ENCODE data around the gene MED1.

The MED1 gene

DNA sequence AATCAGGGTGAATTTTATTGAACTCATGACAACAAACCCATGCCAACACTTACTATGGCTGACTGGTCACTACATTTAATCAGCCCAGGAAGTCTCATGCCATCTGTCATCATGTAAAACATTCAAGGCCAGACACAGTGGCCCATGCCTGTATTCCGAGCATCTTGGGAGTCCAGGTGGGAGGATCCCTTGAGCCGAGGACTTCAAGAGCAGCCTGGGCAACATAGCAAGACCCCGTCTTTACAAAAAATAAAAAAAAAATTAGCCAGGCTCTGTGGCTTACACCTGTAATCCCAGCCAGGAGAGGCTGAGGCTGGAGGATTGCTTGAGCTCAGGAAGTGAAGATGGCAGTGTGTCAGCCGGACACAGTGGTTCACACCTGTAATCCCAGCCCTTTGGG, 4.9 kb upstream of the MED1 start:
- no peak overlapping the region for H3K14ac ChIP-seq (ENCODE audit: low read length)
- H3K4ac ChIP-seq (ENCODE audit: low read depth, low read length): no peak overlapping the region
- no peak overlapping the region for H2BK12ac ChIP-seq (ENCODE audit: low read length)
- no peak overlapping the region for H3K9ac ChIP-seq (ENCODE audit: low read length)
- DNase-seq: no peak
- no peaks in the 10 kb centered on the region for H3K9me3 ChIP-seq (ENCODE audit: insufficient read depth, low read depth, low read length)
- no peak overlapping the region for H4K91ac ChIP-seq (ENCODE audit: low read depth, low read length)
- no peak overlapping the region for H4K12ac ChIP-seq (ENCODE audit: low read depth, low read length)
- H2AFZ ChIP-seq (ENCODE audit: insufficient read depth, low read length, poor library complexity): no peak overlapping the region
- H3K18ac ChIP-seq (ENCODE audit: low read length): no peak overlapping the region
- no peak overlapping the region for H3K27ac ChIP-seq (ENCODE audit: low read depth, low read length)
- WGBS (ENCODE audit: extremely low coverage, insufficient coverage, insufficient read length): no CpG with 5 or more reads among the region's 4 CpGs
- no peak overlapping the region for H3K4me2 ChIP-seq (ENCODE audit: low read length)
- H3K4me3 ChIP-seq (ENCODE audit: low read depth, low read length): no peak overlapping the region
- H2BK5ac ChIP-seq (ENCODE audit: low read depth, low read length, poor library complexity): no peak overlapping the region
- no peak overlapping the region for H2AK5ac ChIP-seq (ENCODE audit: low read length)
- no peaks in the 10 kb centered on the region for H3K36me3 ChIP-seq (ENCODE audit: control insufficient read depth in 1 of 2, insufficient read depth in 2 of 2, low read length in 2 of 2)
- H3K23ac ChIP-seq (ENCODE audit: low read length): no peak overlapping the region
- H3K4me1 ChIP-seq (ENCODE audit: control insufficient read depth in 1 of 2, insufficient read depth in 2 of 2, low read length in 2 of 2): peaks cover 0 to 2% of the 10 kb centered on the region in 2 experiments
- peaks cover 1% of the 10 kb centered on the region for H3K79me1 ChIP-seq (ENCODE audit: low read length)
- H3K79me2 ChIP-seq (ENCODE audit: control insufficient read depth, insufficient read depth, low read length, poor library complexity): peaks cover 1% of the 10 kb centered on the region
- H3K27me3 ChIP-seq (ENCODE audit: insufficient read depth, low read length): no peaks in the 10 kb centered on the region
- no peak overlapping the region for H2BK120ac ChIP-seq (ENCODE audit: insufficient read depth, low read length, poor library complexity)
- H4K8ac ChIP-seq (ENCODE audit: low read depth, low read length): no peak overlapping the region

DNA sequence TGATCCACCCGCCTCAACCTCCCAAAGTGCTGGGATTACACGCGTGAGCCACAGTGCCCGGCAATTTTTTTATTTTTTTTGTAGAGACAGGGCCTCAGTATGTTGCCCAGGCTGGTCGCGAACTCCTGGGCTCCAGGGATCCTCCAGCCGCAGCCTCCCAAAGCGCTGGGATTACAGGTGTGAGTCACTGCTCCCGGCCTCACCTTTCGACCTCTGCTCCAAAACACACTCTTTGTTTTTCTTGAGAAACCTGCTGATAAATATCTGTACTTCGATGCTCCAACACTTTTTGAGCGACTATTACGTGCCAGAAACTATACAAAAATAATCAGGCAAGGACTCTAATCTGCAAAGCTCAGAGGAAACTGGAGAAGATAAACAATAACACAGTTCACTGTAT, 1.0 kb downstream of the MED1 start:
- Histone ChIP-seq H3K4ac (ENCODE audit: low read depth, low read length) (peak overlapping the region; percentile 94), H3K27ac (ENCODE audit: low read depth, low read length) (no peak overlapping the region), H3K79me2 (ENCODE audit: control insufficient read depth, insufficient read depth, low read length, poor library complexity) (peaks cover 9% of the 10 kb centered on the region), H3K36me3 (ENCODE audit: control insufficient read depth in 1 of 2, insufficient read depth in 2 of 2, low read length in 2 of 2) (peaks cover 21 to 22% of the 10 kb centered on the region in 2 experiments), H2AK5ac (ENCODE audit: low read length) (no peak overlapping the region), H3K4me2 (ENCODE audit: low read length) (peak overlapping the region; percentile 89), H4K12ac (ENCODE audit: low read depth, low read length) (no peak overlapping the region), H2AFZ (ENCODE audit: insufficient read depth, low read length, poor library complexity) (no peak overlapping the region), H3K4me3 (ENCODE audit: low read depth, low read length) (no peak overlapping the region), H4K8ac (ENCODE audit: low read depth, low read length) (peak overlapping the region; percentile 19), H2BK12ac (ENCODE audit: low read length) (no peak overlapping the region), H4K91ac (ENCODE audit: low read depth, low read length) (no peak overlapping the region), H2BK5ac (ENCODE audit: low read depth, low read length, poor library complexity) (no peak overlapping the region), H3K9ac (ENCODE audit: low read length) (no peak overlapping the region), H2BK120ac (ENCODE audit: insufficient read depth, low read length, poor library complexity) (no peak overlapping the region), H3K79me1 (ENCODE audit: low read length) (peaks cover 4% of the 10 kb centered on the region), H3K23ac (ENCODE audit: low read length) (no peak overlapping the region), H3K27me3 (ENCODE audit: insufficient read depth, low read length) (no peaks in the 10 kb centered on the region), H3K9me3 (ENCODE audit: insufficient read depth, low read depth, low read length) (no peaks in the 10 kb centered on the region), H3K18ac (ENCODE audit: low read length) (no peak overlapping the region), H3K14ac (ENCODE audit: low read length) (no peak overlapping the region), H3K4me1 (ENCODE audit: control insufficient read depth in 1 of 2, insufficient read depth in 2 of 2, low read length in 2 of 2) (peaks cover 2 to 3% of the 10 kb centered on the region in 2 experiments)
- WGBS (ENCODE audit: extremely low coverage, insufficient coverage, insufficient read length): no CpG with 5 or more reads among the region's 13 CpGs
- DNase-seq: peak; percentile 22 to 58

DNA sequence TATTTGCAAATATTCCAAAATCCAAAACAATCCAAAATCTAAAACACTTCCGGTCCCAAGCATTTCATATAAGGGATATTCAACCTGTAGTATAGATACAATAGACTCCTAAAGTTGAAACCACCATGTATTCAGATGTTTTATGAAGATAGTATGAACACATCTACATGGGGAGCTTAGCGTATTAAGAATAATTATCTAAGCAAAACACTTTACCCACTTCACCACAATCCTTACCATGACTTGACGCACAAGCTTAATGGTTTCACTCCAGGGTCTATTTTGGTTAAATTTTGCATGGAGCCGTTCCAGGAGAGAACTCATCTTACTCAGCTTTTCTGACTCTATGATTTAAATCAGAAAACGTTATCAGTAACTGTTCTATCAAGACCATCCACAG, 3.5 kb downstream of the MED1 start:
- no peak for DNase-seq
- Histone ChIP-seq H4K12ac (ENCODE audit: low read depth, low read length) (no peak overlapping the region), H3K9ac (ENCODE audit: low read length) (no peak overlapping the region), H3K79me2 (ENCODE audit: control insufficient read depth, insufficient read depth, low read length, poor library complexity) (peaks cover 9% of the 10 kb centered on the region), H2AFZ (ENCODE audit: insufficient read depth, low read length, poor library complexity) (no peak overlapping the region), H3K23ac (ENCODE audit: low read length) (no peak overlapping the region), H3K27me3 (ENCODE audit: insufficient read depth, low read length) (no peaks in the 10 kb centered on the region), H3K14ac (ENCODE audit: low read length) (no peak overlapping the region), H2BK12ac (ENCODE audit: low read length) (no peak overlapping the region), H3K4me1 (ENCODE audit: control insufficient read depth in 1 of 2, insufficient read depth in 2 of 2, low read length in 2 of 2) (peaks cover 2 to 3% of the 10 kb centered on the region in 2 experiments), H2BK120ac (ENCODE audit: insufficient read depth, low read length, poor library complexity) (no peak overlapping the region), H3K18ac (ENCODE audit: low read length) (no peak overlapping the region), H3K4me2 (ENCODE audit: low read length) (no peak overlapping the region), H3K79me1 (ENCODE audit: low read length) (peaks cover 4% of the 10 kb centered on the region), H3K4me3 (ENCODE audit: low read depth, low read length) (no peak overlapping the region), H3K36me3 (ENCODE audit: control insufficient read depth in 1 of 2, insufficient read depth in 2 of 2, low read length in 2 of 2) (peaks cover 27 to 31% of the 10 kb centered on the region in 2 experiments), H4K91ac (ENCODE audit: low read depth, low read length) (no peak overlapping the region), H4K8ac (ENCODE audit: low read depth, low read length) (no peak overlapping the region), H3K9me3 (ENCODE audit: insufficient read depth, low read depth, low read length) (no peaks in the 10 kb centered on the region), H3K4ac (ENCODE audit: low read depth, low read length) (no peak overlapping the region), H3K27ac (ENCODE audit: low read depth, low read length) (no peak overlapping the region), H2AK5ac (ENCODE audit: low read length) (no peak overlapping the region), H2BK5ac (ENCODE audit: low read depth, low read length, poor library complexity) (no peak overlapping the region)
- 20% methylated on average over 1 of the region's 5 CpGs for WGBS (ENCODE audit: extremely low coverage, insufficient coverage, insufficient read length)

DNA sequence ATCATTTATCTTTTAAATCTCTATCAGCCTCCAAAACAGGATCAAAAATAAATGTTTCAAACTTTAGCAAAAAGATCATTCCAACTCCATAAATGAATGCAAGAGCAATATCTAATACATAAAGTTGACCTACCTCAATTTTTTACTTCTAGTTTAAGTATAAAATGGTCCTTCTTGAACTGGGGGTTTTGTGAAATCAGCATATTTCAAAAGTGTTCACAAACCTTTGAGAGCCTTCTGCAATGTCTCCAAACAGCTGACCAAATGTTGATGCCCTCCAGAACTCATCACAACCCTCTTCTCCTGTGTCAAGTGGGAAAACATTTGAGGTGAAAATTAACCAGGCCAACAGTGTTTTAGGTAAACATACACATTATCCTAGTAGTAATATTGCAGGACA, 7.7 kb downstream of the MED1 start:
- Histone ChIP-seq H3K27ac (ENCODE audit: low read depth, low read length) (no peak overlapping the region), H3K79me1 (ENCODE audit: low read length) (no peaks in the 10 kb centered on the region), H2BK12ac (ENCODE audit: low read length) (no peak overlapping the region), H3K23ac (ENCODE audit: low read length) (no peak overlapping the region), H3K18ac (ENCODE audit: low read length) (no peak overlapping the region), H4K12ac (ENCODE audit: low read depth, low read length) (no peak overlapping the region), H2BK120ac (ENCODE audit: insufficient read depth, low read length, poor library complexity) (no peak overlapping the region), H3K4me2 (ENCODE audit: low read length) (no peak overlapping the region), H3K79me2 (ENCODE audit: control insufficient read depth, insufficient read depth, low read length, poor library complexity) (no peaks in the 10 kb centered on the region), H4K91ac (ENCODE audit: low read depth, low read length) (no peak overlapping the region), H3K9ac (ENCODE audit: low read length) (no peak overlapping the region), H4K8ac (ENCODE audit: low read depth, low read length) (no peak overlapping the region), H3K4me1 (ENCODE audit: control insufficient read depth in 1 of 2, insufficient read depth in 2 of 2, low read length in 2 of 2) (no peaks in the 10 kb centered on the region), H3K4ac (ENCODE audit: low read depth, low read length) (no peak overlapping the region), H3K36me3 (ENCODE audit: control insufficient read depth in 1 of 2, insufficient read depth in 2 of 2, low read length in 2 of 2) (peaks cover 39 to 49% of the 10 kb centered on the region in 2 experiments), H2AFZ (ENCODE audit: insufficient read depth, low read length, poor library complexity) (no peak overlapping the region), H3K4me3 (ENCODE audit: low read depth, low read length) (no peak overlapping the region), H2AK5ac (ENCODE audit: low read length) (no peak overlapping the region), H2BK5ac (ENCODE audit: low read depth, low read length, poor library complexity) (no peak overlapping the region), H3K27me3 (ENCODE audit: insufficient read depth, low read length) (no peaks in the 10 kb centered on the region), H3K14ac (ENCODE audit: low read length) (no peak overlapping the region), H3K9me3 (ENCODE audit: insufficient read depth, low read depth, low read length) (no peaks in the 10 kb centered on the region)
- no peak for DNase-seq
